Measurements from ENCODE around the gene POMT2.

POMT2 gene

DNA sequence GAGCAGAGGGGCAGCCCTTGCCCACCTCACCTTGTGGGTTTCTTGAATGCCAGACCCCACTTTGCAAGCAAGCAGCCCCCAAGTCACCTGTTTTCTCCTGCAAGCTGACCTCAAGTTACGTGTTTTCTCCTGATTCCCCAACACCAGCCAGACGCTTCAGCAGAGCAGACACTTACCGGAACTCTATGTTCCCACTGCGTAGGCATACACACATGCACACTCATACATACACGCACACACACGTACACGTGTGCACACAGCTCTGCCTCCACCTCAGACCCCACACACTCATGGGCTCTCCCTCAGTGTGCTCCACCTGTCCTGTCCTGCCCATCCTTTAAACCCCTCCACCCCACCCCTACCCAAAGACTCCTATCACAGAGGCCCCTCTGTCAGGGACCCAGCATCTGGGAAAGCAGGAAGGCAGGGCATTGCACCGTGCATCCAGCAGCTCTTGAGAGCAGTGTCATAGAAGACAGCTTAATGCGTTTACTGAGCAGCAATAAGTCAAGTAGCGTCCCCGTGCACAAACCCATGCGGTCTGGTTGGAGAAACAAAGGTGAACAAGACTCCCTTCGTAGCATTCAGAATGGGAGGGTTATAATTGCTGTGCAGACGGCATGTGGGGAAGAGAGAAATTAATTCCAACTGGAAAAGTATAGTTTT lies 94.7 kb downstream of the POMT2 start:
- ChIA-PET CTCF (no interaction called here), POLR2A (ENCODE audit: low non-redundant PET) (no interaction called here)
- TF ChIP-seq, protein P1, sequence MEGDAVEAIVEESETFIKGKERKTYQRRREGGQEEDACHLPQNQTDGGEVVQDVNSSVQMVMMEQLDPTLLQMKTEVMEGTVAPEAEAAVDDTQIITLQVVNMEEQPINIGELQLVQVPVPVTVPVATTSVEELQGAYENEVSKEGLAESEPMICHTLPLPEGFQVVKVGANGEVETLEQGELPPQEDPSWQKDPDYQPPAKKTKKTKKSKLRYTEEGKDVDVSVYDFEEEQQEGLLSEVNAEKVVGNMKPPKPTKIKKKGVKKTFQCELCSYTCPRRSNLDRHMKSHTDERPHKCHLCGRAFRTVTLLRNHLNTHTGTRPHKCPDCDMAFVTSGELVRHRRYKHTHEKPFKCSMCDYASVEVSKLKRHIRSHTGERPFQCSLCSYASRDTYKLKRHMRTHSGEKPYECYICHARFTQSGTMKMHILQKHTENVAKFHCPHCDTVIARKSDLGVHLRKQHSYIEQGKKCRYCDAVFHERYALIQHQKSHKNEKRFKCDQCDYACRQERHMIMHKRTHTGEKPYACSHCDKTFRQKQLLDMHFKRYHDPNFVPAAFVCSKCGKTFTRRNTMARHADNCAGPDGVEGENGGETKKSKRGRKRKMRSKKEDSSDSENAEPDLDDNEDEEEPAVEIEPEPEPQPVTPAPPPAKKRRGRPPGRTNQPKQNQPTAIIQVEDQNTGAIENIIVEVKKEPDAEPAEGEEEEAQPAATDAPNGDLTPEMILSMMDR (conservative IDR thresholded peaks at IDR 0.05; ENCODE audit: low read depth): no peak
- no peak for DNase-seq (ENCODE audit: low spot score)
- H3K27ac ChIP-seq: no peak overlapping the region

DNA sequence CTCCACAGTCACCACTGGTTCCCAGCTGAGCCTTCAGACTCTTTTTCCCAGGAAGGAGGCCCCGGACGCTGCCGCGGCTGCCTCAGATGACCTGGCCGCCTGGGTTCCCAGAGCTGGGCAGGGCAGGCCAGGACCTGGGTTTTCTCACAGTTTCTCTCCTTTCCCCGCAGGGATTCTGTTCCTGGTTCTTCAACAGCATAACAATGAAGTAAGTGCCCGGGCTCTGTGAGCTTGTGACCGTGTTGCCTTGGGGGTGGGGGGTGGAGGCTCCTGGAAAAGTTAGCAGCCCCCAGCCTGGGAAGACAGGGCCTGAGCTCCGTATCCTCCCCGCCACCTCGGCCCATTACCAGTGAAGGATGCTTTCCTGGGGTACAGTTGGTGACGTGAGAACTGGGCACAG lies 95.4 kb downstream of the POMT2 start:
- H3K27ac ChIP-seq: no peak overlapping the region
- TF ChIP-seq, protein P1 (conservative IDR thresholded peaks at IDR 0.05; ENCODE audit: low read depth): no peak
- ChIA-PET CTCF (no interaction called here), POLR2A (ENCODE audit: low non-redundant PET) (no interaction called here)
- no peak for DNase-seq (ENCODE audit: low spot score)

Measured in RWPE1 (cell line).